GM12864 (cell line): ENCODE data around the gene STK16.

Source experiments
- DNase-seq: peaks from one replicate; pipeline ENCODE4 v3.0.0-alpha.2; 2011; ENCODE audit warnings: low read depth
- H3K4me3 ChIP-seq: 2 replicates; pipeline ENCODE4 v1.5.1; 2011; ENCODE audit warnings: mild to moderate bottlenecking, low read depth, low read length, control low read depth
- CTCF ChIP-seq: IDR thresholded peaks from 2 replicates; pipeline ENCODE4 v1.5.1; 2011; ENCODE audit warnings: low read depth, mild to moderate bottlenecking, moderate library complexity, low read length, control low read depth, inconsistent platforms; ENCODE audit errors: missing control alignments

STK16 gene

GRCh38 chr2:219230059-219230540 is 15.2 kb upstream of the STK16 start:
- DNase-seq: no peak
- H3K4me3 ChIP-seq: peak overlapping the region; percentile 80
- no peak for TF ChIP-seq CTCF

GRCh38 chr2:219234331-219234730 is 10.9 kb upstream of the STK16 start:
- no peak for DNase-seq
- H3K4me3 ChIP-seq: no peak overlapping the region
- TF ChIP-seq CTCF: no peak

GRCh38 chr2:219243291-219243761 is 2.0 kb upstream of the STK16 start:
- TF ChIP-seq CTCF: no peak
- H3K4me3 ChIP-seq: no peak overlapping the region
- DNase-seq: no peak

GRCh38 chr2:219244789-219245147 is 511 bp upstream of the STK16 start:
- DNase-seq: no peak
- peak overlapping the region; percentile 94 for H3K4me3 ChIP-seq
- TF ChIP-seq CTCF: no peak

- no peak for TF ChIP-seq CTCF
- no peak for DNase-seq
- H3K4me3 ChIP-seq: peak overlapping the region; percentile 94
Observed at GRCh38 chr2:219245899-219246230, 586 bp downstream of the STK16 start.

GRCh38 chr2:219246559-219246958 is 1.3 kb downstream of the STK16 start:
- no peak overlapping the region for H3K4me3 ChIP-seq
- DNase-seq: no peak
- TF ChIP-seq CTCF: no peak
